Measurements from ENCODE around the gene NAXD. TPM values are rescaled to one million over a fixed set of nuclear protein-coding genes. Genes with fewer than 3 reads are reported as not detected.
"Not testable (repeated sequence)": the region's sequence is repeated elsewhere in the genome, so short reads cannot be mapped to it uniquely, and the experiment has no call there.

Gene NAXD
- total RNA-seq, 1 donor from 2014 or later, result 35.0 TPM

DNA sequence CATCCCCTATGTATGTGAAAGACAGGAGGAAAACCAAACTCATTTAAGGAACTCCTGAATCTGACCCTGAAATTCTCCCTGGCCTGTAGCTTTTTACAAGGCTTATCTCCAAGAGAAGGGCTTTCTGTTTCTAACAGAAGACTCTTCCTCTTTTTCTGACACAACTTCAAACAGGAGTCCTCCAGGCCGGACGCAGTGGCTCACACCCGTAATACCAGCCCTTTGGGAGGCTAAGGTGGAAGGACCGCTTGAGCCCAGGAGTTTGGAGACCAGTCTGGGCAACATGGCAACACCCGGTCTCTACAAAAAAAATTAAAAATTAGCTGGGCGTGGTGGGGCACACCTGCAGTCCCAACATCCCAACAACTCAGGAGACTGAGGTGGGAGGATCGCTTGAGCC is 48.7 kb downstream of the NAXD start:
- H3K27ac Mint-ChIP-seq (ENCODE audit: unreplicated experiment), result no peak overlapping the region

DNA sequence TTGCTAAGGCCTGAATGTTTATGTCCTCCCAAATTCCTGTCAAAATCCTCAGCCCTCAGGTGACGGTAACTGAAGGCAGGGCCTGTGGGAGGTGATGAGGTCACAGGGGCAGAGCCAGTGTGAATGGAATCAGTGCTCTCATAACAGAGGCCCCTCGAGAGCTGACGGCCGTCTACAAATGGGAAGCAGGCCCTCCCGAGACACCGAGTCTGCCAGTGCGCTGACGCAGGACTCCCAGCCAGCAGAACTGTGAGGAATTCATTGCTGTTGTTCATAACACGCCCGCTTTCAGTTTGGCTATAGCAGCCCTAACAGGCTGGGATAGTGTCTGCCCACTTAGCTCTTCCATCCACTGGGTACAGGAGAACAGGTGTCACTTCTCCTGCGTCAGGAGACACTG is 49.3 kb downstream of the NAXD start:
- Mint-ChIP-seq H3K36me3 (ENCODE audit: low read depth) (peaks cover 61% of the 10 kb centered on the region), H3K27ac (ENCODE audit: unreplicated experiment) (no peak overlapping the region), H3K4me1 (no peaks in the 10 kb centered on the region), H3K27me3 (ENCODE audit: low read depth) (no peaks in the 10 kb centered on the region), H3K4me3 (no peak overlapping the region), H3K9me3 (peaks cover 10% of the 10 kb centered on the region)
- TF ChIP-seq, protein P1, sequence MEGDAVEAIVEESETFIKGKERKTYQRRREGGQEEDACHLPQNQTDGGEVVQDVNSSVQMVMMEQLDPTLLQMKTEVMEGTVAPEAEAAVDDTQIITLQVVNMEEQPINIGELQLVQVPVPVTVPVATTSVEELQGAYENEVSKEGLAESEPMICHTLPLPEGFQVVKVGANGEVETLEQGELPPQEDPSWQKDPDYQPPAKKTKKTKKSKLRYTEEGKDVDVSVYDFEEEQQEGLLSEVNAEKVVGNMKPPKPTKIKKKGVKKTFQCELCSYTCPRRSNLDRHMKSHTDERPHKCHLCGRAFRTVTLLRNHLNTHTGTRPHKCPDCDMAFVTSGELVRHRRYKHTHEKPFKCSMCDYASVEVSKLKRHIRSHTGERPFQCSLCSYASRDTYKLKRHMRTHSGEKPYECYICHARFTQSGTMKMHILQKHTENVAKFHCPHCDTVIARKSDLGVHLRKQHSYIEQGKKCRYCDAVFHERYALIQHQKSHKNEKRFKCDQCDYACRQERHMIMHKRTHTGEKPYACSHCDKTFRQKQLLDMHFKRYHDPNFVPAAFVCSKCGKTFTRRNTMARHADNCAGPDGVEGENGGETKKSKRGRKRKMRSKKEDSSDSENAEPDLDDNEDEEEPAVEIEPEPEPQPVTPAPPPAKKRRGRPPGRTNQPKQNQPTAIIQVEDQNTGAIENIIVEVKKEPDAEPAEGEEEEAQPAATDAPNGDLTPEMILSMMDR (conservative IDR thresholded peaks at IDR 0.05), result no peak
- DNase-seq (ENCODE audit: low read depth, low spot score), result no peak

More for the DNA sequence above, 48.7 kb downstream of the NAXD start:
- Mint-ChIP-seq H3K4me3 (no peak overlapping the region), H3K27me3 (ENCODE audit: low read depth) (no peaks in the 10 kb centered on the region), H3K9me3 (peaks cover 15% of the 10 kb centered on the region), H3K4me1 (no peaks in the 10 kb centered on the region), H3K36me3 (ENCODE audit: low read depth) (peaks cover 63% of the 10 kb centered on the region)
- no peak for DNase-seq (ENCODE audit: low read depth, low spot score)
- TF ChIP-seq, protein P1 (conservative IDR thresholded peaks at IDR 0.05), result no peak

DNA sequence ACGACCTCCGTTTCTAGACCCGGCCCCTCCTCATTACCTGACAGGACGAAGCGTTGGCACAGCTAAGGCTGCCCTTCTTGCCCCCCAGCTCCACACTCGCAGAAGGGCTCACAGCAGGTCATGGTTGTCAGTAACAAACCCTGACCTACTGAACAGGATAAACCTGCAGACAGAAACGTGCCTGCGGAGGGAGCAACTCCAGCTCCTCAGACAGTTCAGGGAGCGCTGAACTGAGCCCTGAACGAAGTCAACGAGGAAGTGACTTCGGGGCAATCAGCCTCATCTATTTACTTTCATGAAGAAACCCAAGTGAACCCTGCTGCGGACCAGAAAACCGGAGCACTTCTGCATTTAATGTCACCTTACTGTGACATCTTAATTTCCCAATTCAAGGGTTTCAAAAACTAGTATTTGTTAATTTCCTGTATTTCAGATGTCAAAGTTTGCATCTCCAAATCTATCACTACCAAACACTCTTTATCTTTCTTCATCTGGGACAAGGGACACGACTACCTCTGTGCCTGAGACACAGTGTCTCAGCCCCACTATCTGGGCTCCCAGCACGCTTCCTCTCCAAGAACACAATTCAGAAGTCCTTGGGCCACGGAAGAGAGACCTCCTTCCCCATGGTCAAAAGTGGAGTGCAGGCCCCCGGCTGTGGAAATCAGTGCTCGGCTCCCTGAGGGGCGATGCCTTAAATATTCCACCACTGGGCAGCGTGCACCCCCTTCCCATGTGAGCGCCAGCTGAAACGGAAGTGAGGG is 50.3 kb downstream of the NAXD start:
- TF ChIP-seq, protein P1 (conservative IDR thresholded peaks at IDR 0.05), result no peak
- Mint-ChIP-seq H3K36me3 (ENCODE audit: low read depth) (peaks cover 63% of the 10 kb centered on the region), H3K4me3 (no peak overlapping the region), H3K27me3 (ENCODE audit: low read depth) (no peaks in the 10 kb centered on the region), H3K27ac (ENCODE audit: unreplicated experiment) (peak overlapping the region; percentile 50), H3K9me3 (peaks cover 4% of the 10 kb centered on the region), H3K4me1 (no peaks in the 10 kb centered on the region)
- no peak for DNase-seq (ENCODE audit: low read depth, low spot score)

DNA sequence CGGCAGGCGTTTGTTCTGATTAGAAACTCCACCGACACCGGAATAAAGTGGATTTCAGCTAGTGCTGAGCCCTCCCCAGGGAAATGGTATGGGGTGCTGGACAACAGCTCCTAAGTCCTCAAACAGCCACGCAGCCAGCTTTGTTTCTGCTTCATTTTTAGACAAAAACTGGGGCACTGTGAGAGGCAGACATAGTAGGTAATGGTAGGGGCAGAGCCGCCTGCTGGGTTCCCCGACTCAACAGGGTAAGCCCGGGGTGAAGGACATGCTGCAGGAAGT is 50.8 kb downstream of the NAXD start:
- no peaks in the 10 kb centered on the region for H3K27me3 Mint-ChIP-seq (ENCODE audit: low read depth)
- H3K4me3 Mint-ChIP-seq, result no peak overlapping the region
- H3K9me3 Mint-ChIP-seq, result peaks cover 4% of the 10 kb centered on the region
- H3K36me3 Mint-ChIP-seq (ENCODE audit: low read depth), result peaks cover 64% of the 10 kb centered on the region
- no peaks in the 10 kb centered on the region for H3K4me1 Mint-ChIP-seq
- no peak overlapping the region for H3K27ac Mint-ChIP-seq (ENCODE audit: unreplicated experiment)
- TF ChIP-seq, protein P1 (conservative IDR thresholded peaks at IDR 0.05), result no peak
- DNase-seq (ENCODE audit: low read depth, low spot score), result no peak

DNA sequence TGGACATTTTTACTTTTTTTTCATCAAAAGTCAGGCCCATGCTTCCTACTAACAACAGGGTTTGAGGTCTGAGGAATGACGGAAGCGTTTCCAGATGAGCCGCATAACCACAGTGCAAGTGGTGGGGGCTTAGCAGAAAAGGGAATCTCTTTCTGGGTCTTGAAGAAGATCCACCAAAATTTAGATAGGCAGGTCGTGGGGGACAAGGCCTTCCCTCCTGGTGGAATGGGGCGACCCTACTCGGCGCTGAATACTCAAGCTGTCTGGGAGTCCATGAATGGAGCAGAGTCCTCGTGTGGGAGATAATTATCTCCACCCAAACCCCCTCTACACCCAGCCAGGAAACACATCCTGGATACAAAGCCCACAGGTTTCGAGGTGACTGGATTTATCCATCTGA is 53.7 kb downstream of the NAXD start:
- Mint-ChIP-seq H3K9me3 (no peaks in the 10 kb centered on the region), H3K27me3 (ENCODE audit: low read depth) (no peaks in the 10 kb centered on the region), H3K4me3 (no peak overlapping the region), H3K4me1 (no peaks in the 10 kb centered on the region), H3K27ac (ENCODE audit: unreplicated experiment) (no peak overlapping the region), H3K36me3 (ENCODE audit: low read depth) (peaks cover 62% of the 10 kb centered on the region)
- DNase-seq (ENCODE audit: low read depth, low spot score), result no peak
- TF ChIP-seq, protein P1 (conservative IDR thresholded peaks at IDR 0.05), result no peak

DNA sequence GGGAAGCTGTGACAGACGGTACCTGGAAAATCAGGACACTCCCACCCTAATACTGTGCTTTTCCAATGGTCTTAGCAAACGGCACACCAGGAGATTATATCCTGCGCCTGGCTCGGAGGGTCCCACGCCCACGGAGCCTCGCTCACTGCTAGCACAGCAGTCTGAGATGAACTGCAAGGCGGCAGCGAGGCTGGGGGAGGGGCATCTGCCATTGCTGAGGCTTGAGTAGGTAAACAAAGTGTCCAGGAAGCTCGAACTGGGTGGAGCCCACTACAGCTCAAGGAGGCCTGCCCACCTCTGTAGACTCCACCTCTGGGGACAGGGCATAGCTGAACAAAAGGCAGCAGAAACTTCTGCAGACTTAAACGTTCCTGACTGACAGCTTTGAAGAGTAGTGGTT is 54.5 kb downstream of the NAXD start:
- not testable (repeated sequence) for H3K9me3 Mint-ChIP-seq; H3K4me1 Mint-ChIP-seq; DNase-seq (ENCODE audit: low read depth, low spot score); H3K27me3 Mint-ChIP-seq (ENCODE audit: low read depth); H3K4me3 Mint-ChIP-seq; H3K27ac Mint-ChIP-seq (ENCODE audit: unreplicated experiment)
- peaks cover 67% of the 10 kb centered on the region for H3K36me3 Mint-ChIP-seq (ENCODE audit: low read depth)

Data from neural crest cell (in vitro differentiated cells).